ENCODE data around the gene CHD5. TPM values are rescaled to one million over a fixed set of nuclear protein-coding genes. Genes with fewer than 3 reads are reported as not detected.

The CHD5 gene
- total RNA-seq, 2 donors from 2014 or later: 0.07 to 2.0 TPM

DNA sequence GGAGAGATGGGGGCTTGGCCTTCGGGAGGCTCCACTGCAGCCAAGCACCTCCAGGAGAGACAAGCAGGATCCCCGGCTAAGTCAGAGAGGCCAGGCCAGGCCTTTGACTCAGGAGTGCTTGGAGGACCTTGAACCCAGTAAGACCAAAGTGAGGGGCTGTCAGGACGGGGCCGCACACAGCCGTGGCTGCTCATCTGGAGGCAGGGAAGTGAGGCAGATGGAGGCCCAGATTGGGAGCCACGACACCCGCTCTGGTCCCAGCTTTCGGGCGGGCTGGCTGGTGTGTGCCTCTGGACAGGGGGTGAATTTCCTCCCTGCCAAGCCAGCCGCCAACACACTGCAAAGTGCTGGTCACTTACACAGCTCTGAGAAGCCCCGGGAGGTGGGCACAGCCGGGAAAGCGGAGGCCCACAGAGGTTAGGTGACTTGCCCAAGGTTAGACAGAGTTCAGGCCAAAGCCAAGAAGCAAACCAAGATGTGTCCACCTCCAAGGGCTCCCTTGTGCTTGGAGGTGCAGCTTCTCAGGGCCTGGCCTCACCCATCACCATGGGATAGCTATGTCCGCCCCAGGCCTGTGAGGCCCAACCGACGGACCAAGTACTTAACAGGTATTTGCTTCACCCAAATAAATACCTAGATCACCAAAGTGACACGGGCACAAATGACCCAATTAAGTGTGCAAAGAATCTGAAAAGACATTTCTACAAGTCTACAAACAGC lies 58.3 kb downstream of the CHD5 start:
- Histone ChIP-seq H3K27ac (no peak overlapping the region), H3K27me3 (no peaks in the 10 kb centered on the region), H3K36me3 (no peaks in the 10 kb centered on the region), H3K4me3 (no peak overlapping the region), H3K4me1 (no peaks in the 10 kb centered on the region), H3K9me3 (peaks cover 0 to 11% of the 10 kb centered on the region in 2 donors)
- DNase-seq (ENCODE audit: low spot score): no peak
- TF ChIP-seq, protein P1, sequence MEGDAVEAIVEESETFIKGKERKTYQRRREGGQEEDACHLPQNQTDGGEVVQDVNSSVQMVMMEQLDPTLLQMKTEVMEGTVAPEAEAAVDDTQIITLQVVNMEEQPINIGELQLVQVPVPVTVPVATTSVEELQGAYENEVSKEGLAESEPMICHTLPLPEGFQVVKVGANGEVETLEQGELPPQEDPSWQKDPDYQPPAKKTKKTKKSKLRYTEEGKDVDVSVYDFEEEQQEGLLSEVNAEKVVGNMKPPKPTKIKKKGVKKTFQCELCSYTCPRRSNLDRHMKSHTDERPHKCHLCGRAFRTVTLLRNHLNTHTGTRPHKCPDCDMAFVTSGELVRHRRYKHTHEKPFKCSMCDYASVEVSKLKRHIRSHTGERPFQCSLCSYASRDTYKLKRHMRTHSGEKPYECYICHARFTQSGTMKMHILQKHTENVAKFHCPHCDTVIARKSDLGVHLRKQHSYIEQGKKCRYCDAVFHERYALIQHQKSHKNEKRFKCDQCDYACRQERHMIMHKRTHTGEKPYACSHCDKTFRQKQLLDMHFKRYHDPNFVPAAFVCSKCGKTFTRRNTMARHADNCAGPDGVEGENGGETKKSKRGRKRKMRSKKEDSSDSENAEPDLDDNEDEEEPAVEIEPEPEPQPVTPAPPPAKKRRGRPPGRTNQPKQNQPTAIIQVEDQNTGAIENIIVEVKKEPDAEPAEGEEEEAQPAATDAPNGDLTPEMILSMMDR (IDR thresholded peaks at IDR 0.05): no peak

GRCh38 chr1:6121021-6121421 lies 59.1 kb downstream of the CHD5 start:
- Histone ChIP-seq H3K27me3 (no peaks in the 10 kb centered on the region), H3K4me3 (no peak overlapping the region), H3K36me3 (no peaks in the 10 kb centered on the region), H3K9me3 (peaks cover 0 to 17% of the 10 kb centered on the region in 2 donors), H3K4me1 (no peaks in the 10 kb centered on the region), H3K27ac (no peak overlapping the region)
- TF ChIP-seq, protein P1 (IDR thresholded peaks at IDR 0.05): no peak
- DNase-seq (ENCODE audit: low spot score): no peak

DNA sequence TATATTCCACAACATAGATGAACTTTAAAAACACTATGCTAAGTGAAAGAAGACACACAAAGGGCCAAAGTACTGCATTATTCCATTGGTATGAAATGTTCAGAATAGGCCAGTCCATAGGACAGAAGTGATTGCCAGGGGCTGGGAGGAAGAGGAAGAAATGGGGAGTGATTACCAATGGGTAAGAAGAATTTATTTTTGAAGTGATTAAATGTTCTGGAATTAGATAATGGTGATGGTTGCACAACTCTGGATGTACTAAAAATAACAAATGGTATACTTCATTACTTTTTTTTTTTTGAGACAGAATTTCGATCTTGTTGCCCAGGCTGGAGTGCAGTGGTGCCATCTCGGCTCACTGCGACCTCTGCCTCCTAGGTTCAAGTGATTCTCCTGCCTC lies 61.7 kb downstream of the CHD5 start:
- Histone ChIP-seq H3K4me3 (no peak overlapping the region), H3K27ac (no peak overlapping the region), H3K4me1 (no peaks in the 10 kb centered on the region), H3K27me3 (no peaks in the 10 kb centered on the region), H3K9me3 (peaks cover 0 to 17% of the 10 kb centered on the region in 2 donors), H3K36me3 (no peaks in the 10 kb centered on the region)
- no peak for DNase-seq (ENCODE audit: low spot score)
- TF ChIP-seq, protein P1 (IDR thresholded peaks at IDR 0.05): no peak

DNA sequence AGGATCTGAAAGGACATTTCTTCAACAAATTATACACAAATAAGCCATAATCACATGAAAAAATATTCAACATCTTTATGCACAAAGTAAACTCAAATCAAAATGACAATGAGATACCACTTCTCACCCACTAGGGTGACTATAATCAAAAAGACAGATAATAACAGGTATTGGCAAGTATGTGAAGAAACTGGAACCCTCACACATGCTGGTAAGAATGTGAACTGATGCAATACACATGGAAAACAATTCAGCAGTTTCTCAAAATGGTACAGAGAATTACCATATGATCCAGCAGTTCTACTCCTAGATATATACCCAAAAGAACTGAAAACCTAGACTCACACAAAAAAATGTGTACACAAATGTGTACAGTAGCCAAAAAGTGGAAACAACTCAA lies 62.5 kb downstream of the CHD5 start:
- H3K4me3 ChIP-seq: no peak overlapping the region
- H3K27ac ChIP-seq: no peak overlapping the region
- no peaks in the 10 kb centered on the region for H3K4me1 ChIP-seq
- peaks cover 0 to 17% of the 10 kb centered on the region in 2 donors for H3K9me3 ChIP-seq
- H3K27me3 ChIP-seq: no peaks in the 10 kb centered on the region
- TF ChIP-seq, protein P1 (IDR thresholded peaks at IDR 0.05): no peak
- H3K36me3 ChIP-seq: no peaks in the 10 kb centered on the region
- no peak for DNase-seq (ENCODE audit: low spot score)

GRCh38 chr1:6117064-6117463 lies 63.1 kb downstream of the CHD5 start:
- Histone ChIP-seq H3K27me3 (no peaks in the 10 kb centered on the region), H3K27ac (no peak overlapping the region), H3K9me3 (peaks cover 0 to 17% of the 10 kb centered on the region in 2 donors), H3K36me3 (no peaks in the 10 kb centered on the region), H3K4me3 (no peak overlapping the region), H3K4me1 (no peaks in the 10 kb centered on the region)
- no peak for DNase-seq (ENCODE audit: low spot score)
- TF ChIP-seq, protein P1 (IDR thresholded peaks at IDR 0.05): no peak

DNA sequence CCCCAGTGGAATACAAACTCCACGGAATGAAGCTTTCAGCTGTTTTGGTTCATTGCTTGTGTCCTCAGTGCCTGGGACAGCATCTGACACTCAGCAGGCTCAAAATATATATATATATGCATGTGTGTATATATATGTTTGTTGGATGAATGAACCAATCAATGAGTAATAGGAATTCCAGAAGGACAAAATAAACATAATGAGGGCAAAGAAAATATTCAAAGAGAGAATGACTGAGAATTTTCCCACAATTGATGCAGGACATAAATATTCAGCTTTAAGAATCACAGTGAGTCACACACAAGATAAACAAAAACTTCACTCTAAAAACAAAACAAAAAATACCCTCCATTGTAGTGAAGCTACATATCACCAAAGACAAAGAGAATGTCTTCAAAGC lies 64.0 kb downstream of the CHD5 start:
- Histone ChIP-seq H3K36me3 (no peaks in the 10 kb centered on the region), H3K27me3 (no peaks in the 10 kb centered on the region), H3K27ac (no peak overlapping the region), H3K4me1 (no peaks in the 10 kb centered on the region), H3K4me3 (no peak overlapping the region), H3K9me3 (peaks cover 0 to 17% of the 10 kb centered on the region in 2 donors)
- no peak for DNase-seq (ENCODE audit: low spot score)
- TF ChIP-seq, protein P1 (IDR thresholded peaks at IDR 0.05): no peak

Measured in right atrium auricular region (tissue), 2 donors.